ENCODE data around the gene SF1.

SF1 gene

DNA sequence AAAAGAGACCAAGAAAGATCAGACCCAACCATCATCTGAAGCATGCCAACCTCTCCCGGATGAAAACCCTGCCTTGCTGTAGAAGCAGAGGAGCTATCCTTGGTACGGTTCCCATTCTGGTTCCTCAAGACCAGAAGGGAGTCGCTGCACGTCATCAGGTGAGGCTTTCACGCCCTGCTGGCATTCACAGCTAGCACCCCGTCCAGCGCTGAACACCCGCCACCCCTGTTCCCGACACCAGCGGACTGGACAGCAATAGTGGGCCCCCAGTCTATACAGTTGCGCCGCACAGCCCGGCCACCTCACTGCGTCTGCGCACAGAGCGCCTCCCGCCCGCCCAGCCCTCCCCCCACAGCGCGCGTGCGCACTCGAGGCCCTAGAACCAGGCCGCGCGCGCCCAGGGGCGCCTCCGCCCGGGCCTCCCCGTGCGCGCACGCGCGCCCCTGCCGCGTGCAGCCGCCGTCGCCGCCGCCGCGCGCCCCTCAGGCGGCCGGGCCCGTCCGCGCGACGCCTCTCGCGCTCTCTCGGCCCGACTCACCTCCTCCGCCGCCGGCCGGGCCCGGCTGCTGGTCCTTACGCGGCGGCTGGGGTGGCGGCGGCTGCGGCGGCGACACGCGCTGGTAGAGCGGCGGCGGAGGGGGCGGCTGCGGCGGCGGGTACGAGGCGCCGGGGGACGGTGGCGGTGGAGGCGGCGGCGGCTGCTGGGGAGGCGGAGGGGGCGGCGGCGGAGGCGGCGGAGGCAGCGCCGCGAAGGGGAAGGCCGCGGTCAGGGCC, 706 bp downstream of the SF1 start:
- DNase-seq (ENCODE audit: low read depth) = peak; percentile 36

DNA sequence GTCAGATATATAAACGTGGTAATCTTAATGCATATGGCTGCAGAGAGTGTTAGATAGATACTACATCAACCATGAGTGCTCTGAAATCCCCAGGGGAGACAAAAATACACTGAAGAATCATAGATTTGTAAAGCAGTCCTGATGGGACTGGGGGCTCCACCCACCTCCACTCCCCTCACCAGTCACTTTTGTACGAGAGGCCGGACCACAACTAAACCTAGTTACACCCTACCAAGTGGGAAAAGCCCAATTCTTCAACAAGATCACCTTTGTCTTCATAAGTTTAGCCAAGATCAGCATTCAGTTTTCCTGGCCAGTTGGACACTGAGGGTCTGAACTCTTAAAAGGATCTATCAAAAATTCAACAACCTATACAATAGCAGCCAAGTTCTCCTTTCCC, 1.5 kb downstream of the SF1 start:
- DNase-seq (ENCODE audit: low read depth) = no peak

DNA sequence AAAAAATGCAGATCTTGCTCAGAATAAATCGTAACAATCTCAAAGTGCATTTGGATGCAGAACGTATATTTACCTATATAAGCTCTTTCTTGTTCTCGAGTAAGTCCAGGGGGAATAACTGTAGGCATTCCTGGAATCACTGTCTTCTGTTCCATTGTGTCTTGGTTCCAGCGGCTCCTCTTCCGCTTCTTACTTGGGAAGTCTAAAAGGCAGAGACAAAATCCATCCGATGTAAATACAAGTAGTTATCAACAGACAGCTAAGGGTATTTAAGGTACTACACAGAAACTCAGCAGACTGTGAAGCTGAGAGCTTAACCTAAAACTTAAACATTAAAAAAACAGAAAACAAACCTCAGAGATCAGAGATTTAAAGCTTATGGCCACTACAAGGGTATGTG, 1.9 kb downstream of the SF1 start:
- no peak for DNase-seq (ENCODE audit: low read depth)

DNA sequence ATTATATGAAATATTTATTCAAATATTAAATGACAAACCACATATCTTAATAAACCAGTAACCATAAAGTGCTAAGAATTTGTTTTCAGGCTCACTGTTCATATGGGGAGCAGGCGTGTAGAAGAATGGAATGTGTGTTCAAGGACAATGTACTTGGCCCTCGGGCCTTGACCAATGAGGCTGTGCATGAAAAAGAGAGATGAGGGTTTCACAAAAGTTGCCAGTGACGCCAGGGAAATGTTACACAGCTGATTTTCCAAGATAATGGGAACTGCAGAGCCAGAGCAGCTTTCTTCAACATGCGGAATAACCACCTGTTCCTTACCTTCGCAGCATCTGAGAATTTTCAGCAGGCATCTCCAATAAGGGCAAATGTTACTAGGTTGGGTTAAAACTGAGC, 4.2 kb downstream of the SF1 start:
- no peak for DNase-seq (ENCODE audit: low read depth)

DNA sequence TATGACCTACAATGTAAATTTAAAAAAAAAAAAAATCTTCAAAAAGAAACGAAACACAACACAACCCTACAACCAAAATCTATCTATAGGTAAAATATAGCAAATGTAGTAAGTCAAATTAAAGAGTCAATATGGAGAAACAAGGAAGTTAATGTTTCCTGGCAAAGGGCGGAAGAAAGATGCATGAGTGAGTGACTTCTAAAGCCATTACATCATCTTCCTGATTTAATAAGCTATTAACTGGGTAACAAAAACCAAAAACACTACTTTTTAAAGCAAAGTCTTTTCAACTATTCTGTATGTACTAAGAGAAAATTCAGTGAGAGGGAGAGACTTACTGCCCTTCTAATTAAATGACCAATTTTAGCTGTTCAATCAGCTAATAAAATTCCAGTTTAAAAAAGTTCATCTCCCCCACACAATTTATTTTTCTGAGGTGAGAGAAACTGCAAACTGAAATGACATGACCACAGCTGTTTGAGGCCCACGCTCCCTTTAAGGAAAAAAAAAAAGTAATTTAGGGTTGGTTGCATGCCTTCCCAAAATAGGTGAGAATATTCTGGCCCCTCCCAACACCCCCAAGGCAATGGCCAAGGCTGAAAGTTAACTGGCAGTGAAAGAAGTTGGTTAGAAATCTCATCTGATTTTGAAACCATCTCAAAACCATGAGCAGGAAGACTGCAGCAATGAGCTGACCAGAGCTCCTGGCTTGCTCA, 5.9 kb downstream of the SF1 start:
- no peak for DNase-seq (ENCODE audit: low read depth)

DNA sequence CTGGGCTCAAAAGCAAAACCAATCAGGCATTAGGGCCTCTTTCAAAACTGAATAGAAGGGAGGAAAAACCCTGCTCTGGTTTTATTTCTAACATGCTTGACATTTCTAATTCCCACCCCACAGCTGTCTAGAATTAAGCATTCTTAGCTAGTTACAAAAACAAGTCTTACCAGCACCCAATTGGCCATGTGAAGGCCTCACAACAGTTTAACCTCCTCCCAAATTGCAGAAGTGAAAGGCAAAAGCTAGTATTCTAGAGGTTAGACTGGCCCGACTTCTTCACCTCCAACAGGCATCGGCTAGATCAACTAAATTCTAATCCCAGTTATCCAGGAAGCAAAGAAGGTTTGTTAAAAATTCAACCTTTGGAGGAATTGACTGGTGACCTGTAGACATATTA, 6.5 kb downstream of the SF1 start:
- no peak for DNase-seq (ENCODE audit: low read depth)

DNA sequence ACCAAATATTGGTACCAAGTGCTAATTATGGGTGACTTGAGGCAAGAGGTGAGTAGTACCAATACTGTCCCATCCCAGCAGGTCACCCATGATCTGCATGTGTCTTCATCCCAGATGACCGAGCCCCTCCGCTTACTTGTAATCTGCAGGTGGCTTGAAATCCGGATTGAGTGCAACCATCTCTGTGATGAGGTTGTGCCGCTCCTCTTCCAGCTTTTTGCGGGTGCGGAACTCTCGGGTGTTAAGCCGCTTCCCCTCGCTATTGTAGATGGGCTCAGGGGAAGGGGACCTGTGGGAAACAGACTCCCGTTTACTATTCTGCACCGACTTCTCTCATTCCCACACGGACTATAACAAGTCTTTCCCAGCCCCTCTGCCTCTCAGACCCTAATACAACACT, 8.2 kb downstream of the SF1 start:
- DNase-seq (ENCODE audit: low read depth) = no peak

DNA sequence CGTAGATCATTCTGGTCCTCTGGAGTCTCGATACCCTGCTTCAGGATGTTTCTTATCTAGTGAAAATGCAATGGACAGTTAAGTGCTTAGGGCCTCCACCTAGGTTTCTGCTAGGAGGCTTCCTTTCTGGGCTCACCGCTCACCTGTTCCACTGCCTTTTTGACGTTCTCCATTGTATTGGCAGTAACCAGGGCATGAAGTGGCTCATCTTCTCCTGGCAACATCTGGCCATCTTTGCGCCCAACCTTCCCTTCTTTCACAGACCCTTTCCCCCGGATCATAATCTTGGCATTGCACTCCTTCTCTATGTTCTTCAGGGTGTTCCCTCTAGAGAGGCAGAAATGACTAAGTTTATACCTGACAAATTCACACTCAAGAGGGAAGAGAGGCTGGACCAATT, 9.1 kb downstream of the SF1 start:
- no peak for DNase-seq (ENCODE audit: low read depth)

DNA sequence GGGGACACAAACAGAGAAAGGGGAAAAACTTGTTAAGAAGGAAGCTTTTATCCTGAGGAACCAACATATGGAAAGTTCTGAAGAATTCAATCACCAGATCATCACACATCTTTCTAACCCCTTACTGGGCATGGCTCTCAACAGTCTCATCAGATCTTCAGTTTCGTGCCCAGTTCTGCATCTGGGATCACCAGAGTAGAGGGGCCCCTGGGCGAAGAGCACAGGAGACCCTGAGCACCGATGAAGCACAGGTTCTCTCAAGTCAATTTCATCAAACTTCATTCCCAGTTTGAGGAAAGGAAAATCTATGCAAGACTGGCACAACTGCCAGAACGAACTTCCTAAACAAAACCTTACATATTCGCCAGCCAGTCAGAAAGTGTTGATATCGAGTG, 10.0 kb downstream of the SF1 start:
- no peak for DNase-seq (ENCODE audit: low read depth)

DNA sequence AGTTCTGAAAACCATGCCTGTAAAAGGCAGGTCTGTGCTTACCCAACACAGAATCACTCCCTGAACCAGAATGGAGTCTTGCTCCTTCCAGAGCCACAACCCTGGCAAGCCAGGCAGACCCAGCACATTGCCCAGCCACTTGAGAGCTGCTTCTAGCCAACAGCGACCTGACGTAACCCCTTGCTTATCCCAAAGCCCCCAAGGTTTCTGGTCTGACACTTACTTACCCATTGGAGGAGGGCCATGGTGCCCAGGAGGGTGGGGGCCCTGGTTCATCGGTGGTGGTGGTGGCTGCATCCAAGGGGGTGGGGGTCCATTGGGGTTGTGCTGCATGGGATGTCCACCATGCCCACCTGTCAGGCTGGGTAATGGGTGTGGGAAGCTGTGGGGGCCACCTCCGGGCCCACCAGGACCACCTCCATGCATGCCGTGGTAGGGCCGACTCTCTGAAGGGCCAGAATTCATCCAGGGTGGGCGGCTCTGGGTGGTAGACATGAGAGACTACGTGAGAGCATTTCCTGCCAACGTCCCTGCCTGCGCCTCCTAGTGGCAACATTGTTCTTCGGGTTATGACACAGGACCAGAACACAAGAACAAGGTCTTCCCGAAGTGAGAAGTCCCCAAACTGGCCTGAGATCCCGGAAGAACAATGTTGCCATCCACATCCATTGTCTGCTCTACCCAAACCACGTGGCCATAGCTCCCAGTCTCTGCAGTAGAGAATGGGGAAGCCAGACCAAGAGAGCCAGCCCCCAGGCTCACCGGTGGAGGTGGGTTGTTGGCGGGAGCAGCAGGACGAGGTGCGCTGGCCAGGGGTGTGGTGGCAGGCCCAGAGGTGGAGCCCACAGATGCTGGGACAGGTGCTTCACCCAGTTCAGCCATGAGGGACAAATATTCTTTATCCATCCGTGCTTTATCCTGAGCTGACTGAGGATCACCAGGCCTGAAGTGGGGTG, 10.7 kb downstream of the SF1 start:
- no peak for DNase-seq (ENCODE audit: low read depth)

DNA sequence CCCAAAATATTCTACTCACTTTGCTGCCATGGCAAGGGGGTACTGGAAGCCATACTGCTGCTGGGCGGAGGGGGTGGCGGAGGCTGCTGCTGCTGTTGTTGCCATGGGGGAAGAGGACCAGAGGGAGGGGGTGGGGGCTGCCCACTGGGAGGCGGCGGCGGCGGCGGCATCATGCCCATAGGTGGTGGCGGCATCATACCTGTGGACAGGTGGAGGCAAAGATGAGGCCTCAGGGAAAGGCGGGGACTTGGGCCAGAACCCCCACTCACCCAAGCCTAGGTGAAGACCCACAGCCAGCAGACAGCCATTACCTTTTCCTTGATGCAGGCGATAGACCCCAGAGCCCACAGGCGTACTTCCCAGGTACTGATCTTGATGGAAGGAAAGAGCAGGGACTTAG, 11.5 kb downstream of the SF1 start:
- no peak for DNase-seq (ENCODE audit: low read depth)

DNA sequence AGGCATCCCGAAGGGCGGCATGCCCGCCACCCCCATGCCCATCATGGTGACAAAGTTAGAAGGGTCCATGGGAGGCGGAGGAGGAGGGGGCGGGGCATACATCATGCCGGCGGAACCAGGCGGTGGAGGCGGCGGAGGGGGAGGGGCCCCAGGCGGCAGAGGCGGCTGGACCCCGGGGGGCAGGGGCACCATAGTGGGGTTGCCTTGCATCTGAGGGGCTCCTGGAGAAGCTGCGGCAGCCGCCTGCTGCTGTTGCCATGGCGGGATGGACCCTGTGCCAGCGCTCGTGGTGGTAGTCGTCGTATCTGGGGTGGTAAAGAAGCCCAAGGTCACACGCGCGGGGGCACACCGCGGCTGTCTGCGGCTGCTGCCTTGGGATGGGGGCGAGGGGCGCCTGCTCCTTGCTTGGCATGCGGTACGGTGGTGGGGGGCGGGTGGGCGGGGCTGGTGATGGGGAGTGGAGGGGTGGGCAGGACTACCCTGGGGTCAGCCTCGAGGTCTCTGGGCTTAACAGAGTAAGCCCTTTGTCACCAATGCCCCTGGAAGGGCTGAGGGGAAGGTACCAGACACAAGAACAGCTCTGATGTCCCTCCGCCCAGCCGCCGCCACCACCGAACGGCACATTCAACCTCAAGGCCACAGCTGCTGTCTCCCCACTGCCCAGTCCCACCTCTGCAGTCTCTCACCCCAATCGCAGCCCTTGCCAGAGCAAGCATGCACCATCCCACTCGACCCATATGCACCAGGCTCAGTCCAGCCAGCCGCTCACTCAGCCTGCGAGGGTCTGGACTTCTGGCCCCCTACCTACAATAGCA, 12.3 kb downstream of the SF1 start:
- DNase-seq (ENCODE audit: low read depth) = no peak

DNA sequence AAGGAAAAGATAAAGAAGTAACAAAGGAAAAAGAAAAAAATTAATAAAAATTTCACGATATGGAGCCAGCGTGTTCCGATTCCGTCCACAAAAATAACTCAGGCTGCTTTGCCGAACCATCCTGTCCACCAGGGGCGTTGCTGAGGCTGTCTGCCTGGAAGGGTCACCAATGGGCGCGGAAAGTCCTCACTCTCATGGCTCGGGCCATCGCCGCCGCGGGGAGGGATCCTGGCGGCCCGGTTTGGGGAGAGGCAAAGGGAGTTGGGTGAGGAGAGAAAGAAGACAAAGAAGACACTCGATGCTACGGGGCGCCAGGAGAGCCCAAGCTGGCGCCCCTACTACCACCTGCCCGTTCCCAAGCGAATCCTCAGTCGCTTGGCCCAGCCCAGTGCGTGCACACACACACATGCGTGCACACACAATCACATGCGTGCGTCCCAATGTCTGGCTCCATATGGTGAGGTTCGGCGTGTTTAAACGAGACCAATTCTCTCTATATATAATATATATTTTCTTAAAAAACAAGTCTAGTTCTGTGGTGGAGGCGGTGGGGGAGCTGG, 13.0 kb downstream of the SF1 start:
- no peak for DNase-seq (ENCODE audit: low read depth)

DNA sequence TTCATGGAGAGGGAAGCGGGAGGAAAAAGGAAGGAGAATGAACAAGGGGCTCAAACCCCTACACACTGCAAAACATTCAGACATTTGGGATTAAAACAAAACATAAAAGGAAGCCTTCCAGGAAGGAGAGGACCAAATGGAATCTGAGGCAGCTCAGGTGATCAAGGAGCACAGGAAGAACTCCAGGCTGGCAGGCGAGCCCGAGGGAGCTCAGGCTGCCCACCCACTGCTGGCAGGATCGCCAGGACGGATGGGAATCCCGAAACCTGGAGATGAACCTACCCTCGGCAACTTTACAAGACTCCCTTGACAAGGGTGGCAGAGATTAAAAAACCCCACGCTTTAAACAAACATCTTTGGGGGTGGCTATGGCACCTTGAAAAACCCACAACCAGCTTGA, 13.6 kb downstream of the SF1 start:
- DNase-seq (ENCODE audit: low read depth) = no peak

DNA sequence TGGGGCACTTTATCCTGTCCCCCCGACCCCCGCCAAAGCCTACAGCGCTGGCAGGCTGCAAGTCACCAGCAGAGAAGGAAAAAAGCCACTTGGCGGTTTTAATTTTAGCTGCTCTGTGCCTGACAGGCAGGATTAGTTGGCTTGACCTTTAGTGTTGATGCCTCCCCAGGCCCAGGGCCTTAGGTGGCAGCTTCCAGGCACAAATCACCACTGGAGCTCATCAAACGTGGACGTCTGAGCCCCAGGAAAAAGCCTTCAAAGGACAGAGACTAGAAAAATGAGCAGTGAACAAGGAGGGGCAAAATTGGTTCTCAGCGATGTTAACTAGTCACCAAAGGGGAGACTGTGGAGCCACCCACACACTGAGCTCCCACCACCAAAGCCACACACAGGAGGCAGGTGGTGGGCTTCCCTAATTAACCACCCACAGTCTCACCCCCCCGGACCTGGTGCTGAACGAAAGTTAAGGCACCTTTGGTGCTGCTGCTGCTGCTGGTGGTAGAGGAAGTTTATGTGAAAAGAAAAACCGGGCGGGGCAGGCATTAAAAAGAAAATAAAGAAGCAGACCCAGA, 14.2 kb downstream of the SF1 start:
- DNase-seq (ENCODE audit: low read depth) = no peak

DNA sequence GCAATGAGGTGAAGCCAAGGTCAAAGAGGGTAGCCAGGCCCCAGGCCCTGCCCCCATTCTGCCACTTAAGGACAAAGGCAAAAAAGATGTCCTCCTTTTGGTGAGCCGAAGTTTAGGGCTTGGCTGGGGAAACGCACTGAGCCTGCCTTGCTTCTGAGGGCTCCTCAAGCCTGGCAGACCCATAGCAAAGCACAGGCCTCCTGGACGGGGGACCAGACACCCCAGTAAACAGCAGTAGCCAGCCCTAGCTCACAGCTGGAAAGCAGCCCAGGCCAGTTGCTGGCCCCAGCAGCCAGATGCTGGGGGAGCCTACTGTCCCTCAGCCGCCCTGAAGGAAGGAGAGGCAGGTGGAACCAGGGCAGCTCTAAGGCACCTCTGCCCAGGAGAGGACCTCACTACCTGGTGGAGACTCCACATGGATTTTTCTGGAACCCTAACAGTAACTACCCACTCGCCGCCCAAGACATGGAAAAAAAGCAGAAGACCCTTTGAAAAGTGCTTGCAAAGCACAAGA, 14.8 kb downstream of the SF1 start:
- no peak for DNase-seq (ENCODE audit: low read depth)

DNA sequence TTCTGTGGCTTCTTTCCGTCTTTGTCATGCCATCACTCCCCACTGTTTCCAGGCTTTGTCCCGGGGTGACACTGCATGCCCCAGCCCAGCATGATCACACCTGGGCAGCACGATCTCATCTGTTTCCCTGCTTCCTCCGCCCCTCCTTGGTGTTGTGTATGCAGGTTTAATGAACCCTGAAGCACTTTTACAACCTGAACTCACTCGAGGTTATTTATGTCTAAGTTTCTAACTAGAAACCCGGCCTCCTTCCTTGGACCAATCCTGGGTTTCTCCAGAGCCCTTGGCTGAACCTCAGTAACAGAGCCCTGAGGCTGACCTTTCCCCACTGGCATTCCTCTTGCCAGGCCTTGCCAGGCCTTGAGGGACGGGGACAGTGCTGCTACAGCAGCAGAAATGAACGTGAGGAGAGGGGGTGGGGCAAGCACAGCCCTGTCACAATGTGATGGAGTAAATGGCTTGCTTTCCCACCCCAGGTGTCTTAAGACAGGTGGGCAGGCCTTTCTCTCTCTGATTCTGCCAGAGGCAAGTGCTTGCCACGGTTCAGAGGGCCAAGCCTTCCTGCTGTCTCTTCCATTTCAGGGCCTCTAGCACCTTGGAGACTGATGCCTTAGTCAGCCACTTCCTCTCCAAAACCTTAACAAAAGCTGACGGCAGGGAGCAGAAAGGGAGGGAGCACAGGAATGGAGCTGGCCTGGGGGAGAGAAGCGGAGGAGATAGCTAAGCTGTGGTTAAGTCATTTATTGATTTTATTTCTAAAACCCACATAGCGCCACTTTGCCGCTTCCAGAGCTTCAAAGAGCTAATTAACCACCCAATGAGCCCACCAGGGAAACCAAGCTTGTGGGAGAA, 15.4 kb downstream of the SF1 start:
- DNase-seq (ENCODE audit: low read depth) = no peak

DNA sequence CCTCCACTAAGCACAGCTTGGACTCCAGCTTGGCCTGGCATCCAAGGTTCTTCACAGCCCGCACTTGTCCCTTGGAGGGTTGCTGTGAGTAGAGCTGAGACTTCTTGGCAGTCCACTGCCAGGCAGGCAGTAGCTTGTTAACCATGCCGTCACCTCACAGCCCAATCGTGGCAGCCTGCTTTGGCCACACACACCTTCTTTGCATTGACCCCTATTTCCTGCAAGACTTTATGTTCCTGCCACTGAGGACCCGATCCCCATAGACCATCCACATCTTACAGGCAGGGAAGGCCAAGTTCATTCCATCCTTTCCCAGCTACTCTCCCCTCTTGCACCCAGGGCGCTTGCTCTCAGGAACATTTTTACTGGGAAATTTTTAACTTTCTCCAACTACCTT, 16.1 kb downstream of the SF1 start:
- DNase-seq (ENCODE audit: low read depth) = no peak

DNA sequence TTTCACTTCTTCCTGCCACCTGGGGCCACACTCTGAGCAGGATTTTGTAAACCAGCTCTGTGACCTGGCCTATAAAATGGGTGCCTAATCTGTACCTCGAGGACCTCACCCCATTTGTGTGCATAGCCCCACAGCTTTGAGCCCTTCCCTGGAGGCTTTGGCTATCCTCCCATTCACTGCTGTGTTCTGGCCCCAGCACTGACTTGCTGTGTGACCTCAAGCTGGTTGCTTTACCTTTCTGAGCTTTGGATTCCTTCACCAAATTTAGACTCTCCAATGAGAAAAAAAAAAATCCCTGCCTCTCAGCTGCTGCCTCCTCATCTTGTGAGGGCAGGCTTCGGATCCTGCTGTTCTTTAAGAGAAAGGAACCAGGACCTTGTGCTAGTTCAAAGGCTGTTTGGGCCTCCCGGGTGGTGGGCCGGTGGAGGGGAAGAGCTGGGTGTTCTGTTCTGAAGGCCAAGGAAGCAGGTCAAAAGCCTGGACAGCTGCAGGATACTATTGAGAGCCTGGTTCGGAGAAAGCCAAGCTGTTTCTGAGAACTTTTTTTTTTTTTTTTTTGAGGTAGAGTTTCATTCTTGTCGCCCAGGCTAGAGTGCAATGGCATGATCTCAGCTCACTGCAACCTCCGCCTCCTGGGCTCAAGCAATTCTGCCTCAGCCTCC, 17.5 kb downstream of the SF1 start:
- no peak for DNase-seq (ENCODE audit: low read depth)

Data from GM04503 (cell line).